Ascending aorta (tissue), 2 donors: Measurements from ENCODE around the gene CHST1. TPM values are rescaled to one million over a fixed set of nuclear protein-coding genes. Genes with fewer than 3 reads are reported as not detected.

Experiments used
- DNase-seq, 2 donors: peaks; one replicate each; pipeline ENCODE4 v3.0.0-alpha.2; 2019; ENCODE audit warnings: low spot score in 2 of 2
- H3K27ac ChIP-seq, 2 donors: fragments of 200-600 bp; sonication (generic); one replicate each; pipeline ENCODE4 v1.5.1; 2016 to 2017; ENCODE audit warnings: mild to moderate bottlenecking in 1 of 2
- H3K27me3 ChIP-seq: fragments of 200-600 bp; sonication (generic); one replicate; pipeline ENCODE4 v1.5.1; 2017
- H3K36me3 ChIP-seq, 2 donors: fragments of 200-600 bp; sonication (generic); one replicate each; pipeline ENCODE4 v1.5.1; 2016
- H3K4me1 ChIP-seq, 2 donors: fragments of 200-600 bp; sonication (generic); one replicate each; pipeline ENCODE4 v1.5.1; 2016 to 2017; ENCODE audit warnings: mild to moderate bottlenecking in 1 of 2
- H3K4me3 ChIP-seq, 2 donors: fragments of 200-600 bp; sonication (generic); one replicate each; pipeline ENCODE4 v1.5.1; 2016 to 2017; ENCODE audit warnings: mild to moderate bottlenecking in 1 of 2
- H3K9me3 ChIP-seq, 2 donors: fragments of 200-600 bp; sonication (generic); one replicate each; pipeline ENCODE4 v1.5.1; 2016
- intact Hi-C: fragments of 100-400 bp; cut with DNase I; formaldehyde crosslinking; loops from one replicate; pipeline ENCODE4 v1.15.1; 2023
- total RNA-seq: library from RNA; depleted of rRNA; stranded (reverse); fragments of >200 nt; gene quantifications from one replicate; pipeline ENCODE4 v1.1.0, GENCODE V29; 2016
- TF ChIP-seq, protein P1 (sequence below), 3 experiments: fragments of 200-600 bp in 2 of 3; fragments of 450-650 bp in 1 of 3; sonication (generic) in 2 of 3; IDR thresholded peaks; one replicate each; pipeline ENCODE4 v1.5.1; 2016 to 2019; ENCODE audit warnings: antibody characterized with exemption in 3 of 3, mild to moderate bottlenecking in 1 of 3, moderate library complexity in 1 of 3

Gene CHST1
- total RNA-seq, 1 donor from 2014 or later, result 40.2 TPM

DNA sequence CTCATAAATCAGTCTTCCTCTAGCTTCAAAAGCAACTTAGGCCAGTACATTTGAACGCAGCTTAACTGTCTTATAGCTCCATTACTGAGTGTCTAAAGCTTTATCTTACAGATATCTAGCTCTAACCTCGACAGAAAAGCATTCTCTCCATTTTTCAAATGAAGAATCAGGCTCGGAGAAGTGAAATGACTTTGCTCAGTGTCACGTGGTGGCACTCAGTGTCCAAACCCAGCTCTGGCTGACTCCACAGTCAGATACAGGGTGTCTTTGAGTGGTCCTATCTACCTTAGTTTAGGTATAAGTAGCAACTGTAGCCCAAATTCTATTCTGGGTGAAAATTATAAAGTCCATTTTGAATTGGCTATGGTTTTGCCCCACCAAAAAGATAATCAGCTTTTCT lies 38.7 kb upstream of the CHST1 start:
- H3K36me3 ChIP-seq, result no peaks in the 10 kb centered on the region
- H3K9me3 ChIP-seq, result no peaks in the 10 kb centered on the region
- H3K4me1 ChIP-seq, result no peaks in the 10 kb centered on the region
- H3K27me3 ChIP-seq, result no peaks in the 10 kb centered on the region
- intact Hi-C loops, result no loop called here
- H3K27ac ChIP-seq, result no peak overlapping the region
- H3K4me3 ChIP-seq, result no peak overlapping the region
- TF ChIP-seq, protein P1, sequence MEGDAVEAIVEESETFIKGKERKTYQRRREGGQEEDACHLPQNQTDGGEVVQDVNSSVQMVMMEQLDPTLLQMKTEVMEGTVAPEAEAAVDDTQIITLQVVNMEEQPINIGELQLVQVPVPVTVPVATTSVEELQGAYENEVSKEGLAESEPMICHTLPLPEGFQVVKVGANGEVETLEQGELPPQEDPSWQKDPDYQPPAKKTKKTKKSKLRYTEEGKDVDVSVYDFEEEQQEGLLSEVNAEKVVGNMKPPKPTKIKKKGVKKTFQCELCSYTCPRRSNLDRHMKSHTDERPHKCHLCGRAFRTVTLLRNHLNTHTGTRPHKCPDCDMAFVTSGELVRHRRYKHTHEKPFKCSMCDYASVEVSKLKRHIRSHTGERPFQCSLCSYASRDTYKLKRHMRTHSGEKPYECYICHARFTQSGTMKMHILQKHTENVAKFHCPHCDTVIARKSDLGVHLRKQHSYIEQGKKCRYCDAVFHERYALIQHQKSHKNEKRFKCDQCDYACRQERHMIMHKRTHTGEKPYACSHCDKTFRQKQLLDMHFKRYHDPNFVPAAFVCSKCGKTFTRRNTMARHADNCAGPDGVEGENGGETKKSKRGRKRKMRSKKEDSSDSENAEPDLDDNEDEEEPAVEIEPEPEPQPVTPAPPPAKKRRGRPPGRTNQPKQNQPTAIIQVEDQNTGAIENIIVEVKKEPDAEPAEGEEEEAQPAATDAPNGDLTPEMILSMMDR (IDR thresholded peaks at IDR 0.05), result no peak
- DNase-seq, result no peak

DNA sequence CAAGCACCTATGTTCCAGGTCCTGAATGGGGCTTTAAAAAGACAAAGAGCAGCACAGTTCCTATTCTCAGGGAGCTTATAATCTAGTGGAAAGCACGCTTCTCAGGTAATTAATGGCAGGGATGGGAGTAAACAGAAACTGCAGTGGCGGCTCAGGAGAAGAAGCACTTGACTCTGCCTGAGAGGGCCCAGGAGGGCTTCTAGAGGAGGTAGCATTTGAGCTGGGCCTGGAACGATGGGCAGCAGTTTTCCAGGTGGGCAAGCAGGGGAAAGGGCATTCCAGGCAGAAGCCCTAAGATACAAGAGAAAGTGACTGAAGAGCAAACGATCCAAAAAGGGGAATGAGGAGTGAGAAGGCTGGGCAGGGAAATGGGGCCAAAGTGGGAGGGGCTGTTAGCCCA lies 37.1 kb upstream of the CHST1 start:
- Histone ChIP-seq H3K36me3 (no peaks in the 10 kb centered on the region), H3K4me1 (no peaks in the 10 kb centered on the region), H3K27me3 (no peaks in the 10 kb centered on the region), H3K9me3 (no peaks in the 10 kb centered on the region), H3K4me3 (no peak overlapping the region), H3K27ac (no peak overlapping the region)
- no peak for DNase-seq
- TF ChIP-seq, protein P1 (IDR thresholded peaks at IDR 0.05), result no peak
- intact Hi-C loops, result no loop called here

DNA sequence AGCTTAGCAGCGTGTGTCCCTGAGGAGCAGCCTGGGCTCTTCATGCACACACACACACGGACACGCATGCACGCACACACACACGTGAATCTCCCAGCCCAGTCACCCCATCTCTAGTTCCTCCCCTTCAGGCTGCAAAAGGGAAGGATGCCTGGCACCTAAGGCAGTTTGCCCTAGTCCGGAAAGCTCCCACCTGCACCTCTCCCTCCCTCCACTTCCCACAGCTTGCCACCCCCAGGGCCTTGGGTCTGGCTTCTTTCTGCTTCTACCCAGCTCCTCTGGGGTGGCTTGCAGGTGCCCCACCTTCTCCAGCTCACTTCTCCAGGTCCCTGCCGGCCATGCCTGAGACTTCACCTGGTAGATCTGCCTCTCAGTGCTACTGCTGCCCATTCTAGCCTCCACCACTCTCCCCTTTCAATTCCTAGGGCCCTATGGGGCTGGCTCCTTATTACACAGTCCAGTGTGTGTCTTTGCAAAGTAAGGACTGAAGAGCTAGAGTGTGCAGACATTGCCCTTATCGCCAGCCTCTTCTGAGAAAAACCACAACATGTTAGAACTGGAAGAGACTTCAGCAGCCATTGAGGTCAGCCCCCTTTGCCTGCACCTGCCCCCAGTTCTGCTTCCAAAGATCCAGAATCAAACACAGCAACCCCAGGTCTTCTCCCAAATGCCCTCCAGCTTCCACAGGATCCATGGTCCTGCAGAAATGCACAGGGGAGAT lies 33.5 kb upstream of the CHST1 start:
- no peaks in the 10 kb centered on the region for H3K36me3 ChIP-seq
- no peak overlapping the region for H3K4me3 ChIP-seq
- no peaks in the 10 kb centered on the region for H3K4me1 ChIP-seq
- intact Hi-C loops, result no loop called here
- TF ChIP-seq, protein P1 (IDR thresholded peaks at IDR 0.05), result no peak
- no peaks in the 10 kb centered on the region for H3K27me3 ChIP-seq
- H3K27ac ChIP-seq, result no peak overlapping the region
- H3K9me3 ChIP-seq, result no peaks in the 10 kb centered on the region
- DNase-seq, result no peak

DNA sequence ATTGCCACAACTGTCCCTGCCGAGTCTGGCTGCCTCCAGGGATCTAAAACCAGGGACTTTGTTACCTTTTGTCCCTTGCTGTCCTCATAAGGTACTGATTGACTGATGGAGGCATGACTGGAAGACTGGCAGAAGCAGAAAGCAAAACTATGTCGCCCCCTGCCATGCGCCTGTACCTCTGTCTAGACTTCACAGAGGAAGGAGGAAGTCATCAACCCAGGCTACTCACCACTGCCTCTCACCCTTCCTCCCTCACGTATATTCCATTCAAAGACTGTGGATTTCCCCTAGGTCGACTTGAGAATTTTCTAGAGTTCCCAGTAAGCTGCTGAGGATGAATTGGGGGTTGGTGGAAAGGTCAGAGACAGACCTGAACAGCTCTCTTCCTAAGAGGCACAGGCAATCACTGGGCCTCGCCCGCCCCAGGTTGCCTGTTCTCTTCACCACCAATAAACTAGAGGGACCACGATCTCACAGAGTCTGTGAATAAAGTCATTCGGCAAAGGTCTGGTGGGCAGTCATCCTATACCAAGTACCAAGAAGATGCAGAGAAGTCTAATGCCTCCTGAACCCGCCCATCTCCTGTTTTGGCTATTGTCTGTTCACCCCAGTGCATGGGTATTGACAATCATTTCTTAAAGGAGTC lies 27.5 kb upstream of the CHST1 start:
- no peaks in the 10 kb centered on the region for H3K4me1 ChIP-seq
- intact Hi-C loops, result no loop called here

DNA sequence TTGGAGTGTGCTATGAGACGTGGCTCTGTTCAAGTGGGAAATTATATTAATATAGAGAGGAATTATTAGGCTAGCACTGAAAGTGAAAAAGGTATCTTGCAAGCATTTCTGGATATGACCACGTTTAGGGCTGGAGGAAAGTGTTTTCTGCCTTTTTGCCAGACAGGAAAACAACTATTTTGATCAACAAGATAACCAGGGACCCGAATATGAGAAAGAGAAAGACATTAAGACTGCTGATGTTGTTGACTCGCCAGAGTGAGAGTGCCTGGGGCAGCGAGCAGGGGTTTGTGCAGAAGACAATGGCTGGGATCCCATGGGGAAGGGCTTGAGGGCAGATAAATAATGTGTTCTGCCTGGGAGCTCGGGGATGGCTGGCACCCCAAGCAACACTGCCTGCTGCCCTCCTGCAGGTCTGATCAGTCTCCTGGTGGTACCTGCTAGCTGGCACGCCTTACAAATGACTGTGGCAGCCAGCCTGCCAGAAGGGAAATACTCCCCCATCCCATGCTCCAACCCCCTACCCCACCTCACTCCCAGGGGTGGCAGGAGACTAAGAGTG lies 23.1 kb upstream of the CHST1 start:
- Histone ChIP-seq H3K4me1 (no peaks in the 10 kb centered on the region), H3K4me3 (no peak overlapping the region), H3K36me3 (no peaks in the 10 kb centered on the region), H3K9me3 (no peaks in the 10 kb centered on the region), H3K27ac (no peak overlapping the region), H3K27me3 (no peaks in the 10 kb centered on the region)
- intact Hi-C loops, result loop anchor here (5.0 kb wide), 1 partner anchor 41 kb away; no protein-coding TSS in a partner anchor
- no peak for DNase-seq
- TF ChIP-seq, protein P1 (IDR thresholded peaks at IDR 0.05), result no peak

More for the DNA sequence above, 27.5 kb upstream of the CHST1 start:
- TF ChIP-seq, protein P1 (IDR thresholded peaks at IDR 0.05), result no peak
- no peaks in the 10 kb centered on the region for H3K36me3 ChIP-seq
- H3K9me3 ChIP-seq, result no peaks in the 10 kb centered on the region
- no peaks in the 10 kb centered on the region for H3K27me3 ChIP-seq
- H3K4me3 ChIP-seq, result no peak overlapping the region
- DNase-seq, result no peak
- H3K27ac ChIP-seq, result no peak overlapping the region
